Thoracic aorta (tissue), 2 donors: ENCODE results near the gene KCNB1. TPM values are rescaled to one million over a fixed set of nuclear protein-coding genes. Genes with fewer than 3 reads are reported as not detected.

ENCODE experiments used
- ATAC-seq: fragments of 150-250 bp; one replicate; pipeline ENCODE4 v1.8.0; 2017; ENCODE audit warnings: low read depth; ENCODE audit not compliant: insufficient number of reproducible peaks, low FRiP score
- DNase-seq: peaks from one replicate; pipeline ENCODE4 v3.0.0-alpha.2; 2020; ENCODE audit warnings: low spot score
- H3K27ac ChIP-seq, 2 donors: fragments of 200-600 bp; sonication (generic); 1 replicate in 1 of 2; 2 replicates in 1 of 2; pipeline ENCODE4 v1.5.1; 2016; ENCODE audit warnings: mild to moderate bottlenecking in 2 of 2, moderate library complexity in 2 of 2
- H3K27me3 ChIP-seq: fragments of 200-600 bp; sonication (generic); replicated peaks from 2 replicates; pipeline ENCODE4 v1.6.0; 2016; ENCODE audit warnings: mild to moderate bottlenecking; ENCODE audit not compliant: insufficient read depth
- H3K36me3 ChIP-seq: fragments of 200-600 bp; sonication (generic); one replicate; pipeline ENCODE4 v1.5.1; 2016
- H3K4me1 ChIP-seq, 2 donors: fragments of 200-600 bp; sonication (generic); 1 replicate in 1 of 2; 2 replicates in 1 of 2; pipeline versions ENCODE4 v1.5.1 to v1.6.0; 2016; ENCODE audit warnings: low read depth in 2 of 2, mild to moderate bottlenecking in 1 of 2; ENCODE audit not compliant: control insufficient read depth in 1 of 2
- H3K4me3 ChIP-seq: fragments of 200-600 bp; sonication (generic); 2 replicates; pipeline ENCODE4 v1.5.1; 2016; ENCODE audit warnings: mild to moderate bottlenecking
- H3K9me3 ChIP-seq: fragments of 200-600 bp; sonication (generic); 2 replicates; pipeline ENCODE4 v1.5.1; 2016
- CTCF ChIP-seq: fragments of 200-600 bp; sonication (generic); IDR thresholded peaks from one replicate; pipeline ENCODE4 v1.5.1; 2019; ENCODE audit warnings: antibody characterized with exemption
- total RNA-seq, 2 donors: library from RNA; depleted of rRNA; stranded (reverse); fragments of >200 nt; gene quantifications; one replicate each; pipeline versions ENCODE4 v1.1.0 to v1.2.3, GENCODE V29; 2016

KCNB1 gene
- total RNA-seq, 2 donors from 2014 or later = 1.4 to 2.3 TPM

GRCh38 chr20:49349694-49350252, 132.7 kb downstream of the KCNB1 start:
- ATAC-seq = no peak
- Histone ChIP-seq H3K27ac (no peak overlapping the region), H3K4me1 (peaks cover 10 to 12% of the 10 kb centered on the region in 2 donors)

GRCh38 chr20:49349078-49349477, 133.4 kb downstream of the KCNB1 start:
- TF ChIP-seq CTCF = no peak

More at GRCh38 chr20:49349694-49350252, 132.7 kb downstream of the KCNB1 start:
- no peak for DNase-seq
- Histone ChIP-seq H3K4me3 (no peak overlapping the region), H3K36me3 (no peaks in the 10 kb centered on the region), H3K9me3 (no peaks in the 10 kb centered on the region), H3K27me3 (no peaks in the 10 kb centered on the region)
- no peak for TF ChIP-seq CTCF

GRCh38 chr20:49348563-49348962, 133.9 kb downstream of the KCNB1 start:
- Histone ChIP-seq H3K9me3 (no peaks in the 10 kb centered on the region), H3K4me1 (peaks cover 13 to 16% of the 10 kb centered on the region in 2 donors), H3K27ac (no peak overlapping the region), H3K4me3 (no peak overlapping the region), H3K36me3 (no peaks in the 10 kb centered on the region), H3K27me3 (no peaks in the 10 kb centered on the region)
- ATAC-seq (no peak), DNase-seq (no peak)
- no peak for TF ChIP-seq CTCF

More at GRCh38 chr20:49349078-49349477, 133.4 kb downstream of the KCNB1 start:
- H3K27me3 ChIP-seq = no peaks in the 10 kb centered on the region
- H3K36me3 ChIP-seq = no peaks in the 10 kb centered on the region
- H3K9me3 ChIP-seq = no peaks in the 10 kb centered on the region
- H3K4me1 ChIP-seq = peaks cover 13 to 16% of the 10 kb centered on the region in 2 donors
- H3K27ac ChIP-seq = no peak overlapping the region
- ATAC-seq = no peak
- DNase-seq = no peak
- H3K4me3 ChIP-seq = no peak overlapping the region

GRCh38 chr20:49347156-49347555, 135.3 kb downstream of the KCNB1 start:
- Histone ChIP-seq H3K4me1 (peaks cover 13 to 16% of the 10 kb centered on the region in 2 donors), H3K36me3 (no peaks in the 10 kb centered on the region), H3K27ac (no peak overlapping the region), H3K27me3 (no peaks in the 10 kb centered on the region), H3K4me3 (no peak overlapping the region), H3K9me3 (no peaks in the 10 kb centered on the region)
- ATAC-seq = no peak
- TF ChIP-seq CTCF = no peak
- DNase-seq = no peak

GRCh38 chr20:49346682-49347081, 135.8 kb downstream of the KCNB1 start:
- Histone ChIP-seq H3K4me1 (peaks cover 13 to 16% of the 10 kb centered on the region in 2 donors), H3K27ac (no peak overlapping the region), H3K9me3 (no peaks in the 10 kb centered on the region), H3K4me3 (no peak overlapping the region), H3K36me3 (no peaks in the 10 kb centered on the region), H3K27me3 (no peaks in the 10 kb centered on the region)
- DNase-seq = no peak
- ATAC-seq = no peak
- no peak for TF ChIP-seq CTCF
